Right atrium auricular region (tissue), 2 donors: ENCODE measurements around the gene ASAP2. TPM values are rescaled to one million over a fixed set of nuclear protein-coding genes. Genes with fewer than 3 reads are reported as not detected.

Source experiments
- DNase-seq: peaks from one replicate; pipeline ENCODE4 v3.0.0-alpha.2; 2019; ENCODE audit warnings: low spot score
- H3K27ac ChIP-seq, 2 donors: fragments of 200-600 bp; sonication (generic); 1 replicate in 1 of 2; 2 replicates in 1 of 2; pipeline ENCODE4 v1.5.1; 2016 to 2019
- H3K27me3 ChIP-seq, 2 donors: fragments of 200-600 bp; sonication (generic); one replicate each; pipeline versions ENCODE4 v1.5.1 to v1.6.0; 2017 to 2019
- H3K36me3 ChIP-seq: fragments of 200-600 bp; sonication (generic); one replicate; pipeline ENCODE4 v1.5.1; 2016
- H3K4me1 ChIP-seq, 2 donors: fragments of 200-600 bp; sonication (generic); one replicate each; pipeline versions ENCODE4 v1.5.1 to v1.6.0; 2017 to 2019
- H3K4me3 ChIP-seq, 2 donors: fragments of 200-600 bp; sonication (generic); 1 replicate in 1 of 2; 2 replicates in 1 of 2; pipeline ENCODE4 v1.5.1; 2017 to 2019; ENCODE audit warnings: mild to moderate bottlenecking in 1 of 2, moderate library complexity in 1 of 2
- H3K9me3 ChIP-seq, 2 donors: fragments of 200-600 bp; sonication (generic); one replicate each; pipeline ENCODE4 v1.5.1; 2019
- total RNA-seq, 2 donors: library from RNA; depleted of rRNA; stranded (reverse); fragments of >200 nt; gene quantifications; one replicate each; pipeline ENCODE4 v1.1.0, GENCODE V29; 2016
- TF ChIP-seq, protein P1 (sequence below), 2 donors: fragments of 200-600 bp; sonication (generic); IDR thresholded peaks; one replicate each; pipeline ENCODE4 v1.5.1; 2019; ENCODE audit warnings: antibody characterized with exemption in 2 of 2

Gene ASAP2
- total RNA-seq, 2 donors from 2014 or later = 13.2 to 20.3 TPM

DNA sequence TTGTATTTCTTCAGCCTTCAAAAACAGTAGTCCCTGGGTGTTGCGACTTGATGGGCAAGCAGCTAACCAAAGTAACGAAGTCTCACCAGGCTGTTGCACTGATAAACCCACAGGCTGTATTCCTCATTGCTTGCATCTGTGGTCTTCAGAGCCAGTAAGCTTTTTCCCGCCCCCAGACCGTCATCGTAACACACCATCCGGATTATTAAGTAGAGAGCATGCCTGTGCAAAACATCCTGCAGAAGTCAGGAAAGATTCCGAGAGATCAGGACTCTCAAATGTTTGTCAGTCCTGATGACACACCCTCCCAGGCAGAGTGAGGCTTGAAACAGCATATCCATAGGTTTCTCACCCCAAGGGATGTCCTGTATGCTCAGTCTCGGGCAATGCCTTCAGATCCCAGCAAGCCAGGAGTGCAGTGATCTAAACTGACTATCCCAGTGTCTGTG lies 200.8 kb downstream of the ASAP2 start:
- Histone ChIP-seq H3K27ac (no peak overlapping the region), H3K4me1 (no peaks in the 10 kb centered on the region), H3K4me3 (no peak overlapping the region), H3K36me3 (peaks cover 55% of the 10 kb centered on the region), H3K9me3 (no peaks in the 10 kb centered on the region), H3K27me3 (no peaks in the 10 kb centered on the region)
- DNase-seq = peak; percentile 43
- TF ChIP-seq, protein P1, sequence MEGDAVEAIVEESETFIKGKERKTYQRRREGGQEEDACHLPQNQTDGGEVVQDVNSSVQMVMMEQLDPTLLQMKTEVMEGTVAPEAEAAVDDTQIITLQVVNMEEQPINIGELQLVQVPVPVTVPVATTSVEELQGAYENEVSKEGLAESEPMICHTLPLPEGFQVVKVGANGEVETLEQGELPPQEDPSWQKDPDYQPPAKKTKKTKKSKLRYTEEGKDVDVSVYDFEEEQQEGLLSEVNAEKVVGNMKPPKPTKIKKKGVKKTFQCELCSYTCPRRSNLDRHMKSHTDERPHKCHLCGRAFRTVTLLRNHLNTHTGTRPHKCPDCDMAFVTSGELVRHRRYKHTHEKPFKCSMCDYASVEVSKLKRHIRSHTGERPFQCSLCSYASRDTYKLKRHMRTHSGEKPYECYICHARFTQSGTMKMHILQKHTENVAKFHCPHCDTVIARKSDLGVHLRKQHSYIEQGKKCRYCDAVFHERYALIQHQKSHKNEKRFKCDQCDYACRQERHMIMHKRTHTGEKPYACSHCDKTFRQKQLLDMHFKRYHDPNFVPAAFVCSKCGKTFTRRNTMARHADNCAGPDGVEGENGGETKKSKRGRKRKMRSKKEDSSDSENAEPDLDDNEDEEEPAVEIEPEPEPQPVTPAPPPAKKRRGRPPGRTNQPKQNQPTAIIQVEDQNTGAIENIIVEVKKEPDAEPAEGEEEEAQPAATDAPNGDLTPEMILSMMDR (IDR thresholded peaks at IDR 0.05) = no peak

DNA sequence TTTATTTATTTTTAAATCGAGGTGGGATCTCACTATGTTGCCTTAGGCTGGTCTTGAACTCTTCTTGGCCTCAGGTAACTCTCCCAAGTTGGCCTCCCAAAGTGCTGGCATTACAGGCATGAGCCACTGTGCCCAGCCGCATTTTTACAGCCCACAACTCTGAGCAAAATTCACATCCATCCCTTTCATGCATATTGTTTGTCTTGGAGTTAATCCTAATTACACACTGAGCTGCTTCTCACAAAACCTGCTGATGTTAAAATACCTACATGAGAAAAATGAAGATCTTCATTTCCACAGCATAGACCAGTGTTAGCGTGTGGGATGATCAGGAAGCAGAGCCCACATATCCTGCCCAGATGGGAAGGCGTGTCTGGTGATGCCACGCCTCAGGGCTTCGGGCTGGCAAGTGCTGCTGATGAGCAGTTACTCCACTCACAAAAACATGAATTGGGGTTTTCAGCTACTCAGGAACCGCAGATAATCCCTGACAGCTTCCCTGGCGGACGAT lies 202.1 kb downstream of the ASAP2 start:
- DNase-seq = peak; percentile 46

DNA sequence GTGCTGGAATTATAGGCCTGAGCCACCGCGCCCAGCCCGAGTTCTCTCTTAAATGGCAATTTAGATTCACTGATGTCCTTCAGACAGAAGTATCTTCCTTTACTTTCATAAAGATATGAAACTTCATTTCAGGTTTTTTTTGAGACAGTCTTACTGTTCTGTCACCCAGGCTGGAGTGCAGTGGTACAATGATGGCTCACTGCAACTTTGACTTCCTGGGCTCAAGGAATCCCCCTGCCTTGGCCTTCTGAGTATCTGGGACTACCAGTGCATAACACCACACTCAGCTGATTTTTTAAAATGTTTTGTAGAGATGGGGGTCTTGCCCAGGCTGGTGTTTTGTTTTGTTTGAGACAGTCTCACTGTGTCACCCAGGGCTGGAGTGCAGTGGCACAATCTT lies 203.5 kb downstream of the ASAP2 start:
- TF ChIP-seq, protein P1 (IDR thresholded peaks at IDR 0.05) = no peak
- Histone ChIP-seq H3K36me3 (peaks cover 48% of the 10 kb centered on the region), H3K4me3 (no peak overlapping the region), H3K27ac (no peak overlapping the region), H3K4me1 (no peaks in the 10 kb centered on the region), H3K27me3 (no peaks in the 10 kb centered on the region), H3K9me3 (no peaks in the 10 kb centered on the region)
- DNase-seq = peak; percentile 26

More for the DNA sequence above, 202.1 kb downstream of the ASAP2 start:
- Histone ChIP-seq H3K9me3 (no peaks in the 10 kb centered on the region), H3K27ac (no peak overlapping the region), H3K4me1 (no peaks in the 10 kb centered on the region), H3K4me3 (no peak overlapping the region), H3K36me3 (peaks cover 48% of the 10 kb centered on the region), H3K27me3 (no peaks in the 10 kb centered on the region)
- TF ChIP-seq, protein P1 (IDR thresholded peaks at IDR 0.05) = no peak

DNA sequence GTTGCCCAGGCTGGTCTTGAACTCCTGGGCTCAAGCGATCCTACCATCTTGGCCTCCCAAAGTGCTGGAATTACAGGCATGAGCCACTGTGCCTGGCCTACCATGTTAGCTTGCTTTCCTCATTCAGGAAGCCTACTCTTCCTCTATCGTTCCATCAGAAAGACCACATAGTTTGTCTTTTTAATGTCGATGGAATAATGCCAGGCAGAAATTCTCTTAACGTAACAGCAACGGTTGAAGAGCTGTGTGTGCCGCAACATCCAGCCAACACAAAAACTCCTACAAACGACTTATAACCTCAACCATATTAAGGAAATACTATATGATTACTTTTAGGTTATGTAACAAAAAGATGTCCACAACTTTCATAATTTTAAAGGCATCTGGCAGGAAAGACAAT lies 206.2 kb downstream of the ASAP2 start:
- Histone ChIP-seq H3K4me1 (no peaks in the 10 kb centered on the region), H3K9me3 (no peaks in the 10 kb centered on the region), H3K27ac (no peak overlapping the region), H3K27me3 (no peaks in the 10 kb centered on the region), H3K4me3 (no peak overlapping the region), H3K36me3 (peaks cover 37% of the 10 kb centered on the region)
- no peak for DNase-seq
- TF ChIP-seq, protein P1 (IDR thresholded peaks at IDR 0.05) = no peak

DNA sequence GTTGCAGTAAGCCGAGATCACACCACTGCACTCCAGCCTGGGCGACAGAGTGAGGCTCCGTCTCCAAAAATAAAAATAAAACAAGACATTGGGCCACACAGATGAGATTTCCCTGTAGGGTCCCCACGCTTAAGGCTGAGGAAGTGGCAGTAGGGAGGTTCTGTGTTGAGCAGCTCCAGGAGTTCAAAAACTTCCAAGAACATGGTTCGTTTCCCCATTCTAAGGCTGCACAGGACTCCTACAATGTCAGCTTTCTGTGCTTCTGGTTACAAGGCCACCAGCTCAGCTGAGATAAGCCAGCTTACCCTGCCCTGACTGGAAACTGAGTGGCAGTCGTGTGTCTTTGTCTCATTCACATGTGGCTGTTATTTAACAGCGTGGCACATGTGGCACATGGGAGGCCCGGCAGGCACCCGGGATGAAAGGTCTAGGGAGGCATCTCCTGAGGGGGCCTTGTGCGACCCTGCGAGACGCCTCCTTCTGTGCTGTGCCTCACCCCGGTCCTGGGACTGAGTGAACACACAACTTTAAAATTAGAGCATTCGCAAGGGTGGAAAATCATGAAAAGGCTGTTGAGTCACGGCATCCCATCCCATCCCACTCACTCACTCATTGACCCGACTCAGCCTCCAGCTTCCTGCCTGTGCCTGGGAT lies 209.0 kb downstream of the ASAP2 start:
- no peaks in the 10 kb centered on the region for H3K9me3 ChIP-seq
- no peak for DNase-seq
- TF ChIP-seq, protein P1 (IDR thresholded peaks at IDR 0.05) = no peak
- no peak overlapping the region for H3K4me3 ChIP-seq
- H3K4me1 ChIP-seq = peaks cover 0 to 11% of the 10 kb centered on the region in 2 donors
- H3K27ac ChIP-seq = no peak overlapping the region
- H3K27me3 ChIP-seq = no peaks in the 10 kb centered on the region
- peaks cover 17% of the 10 kb centered on the region for H3K36me3 ChIP-seq
